ENCODE data around the gene CATSPER3. TPM values are rescaled to one million over a fixed set of nuclear protein-coding genes. Genes with fewer than 3 reads are reported as not detected.

The CATSPER3 gene
- total and polyA plus RNA-seq, 2 donors (not counting 1 experiment from before 2014, with no cell fraction given): 0.12 to 0.17 TPM

- no peak overlapping the region for H3K9ac ChIP-seq (ENCODE audit: insufficient read depth, low read length)
- no peak for TF ChIP-seq CTCF (conservative IDR thresholded peaks at IDR 0.05 in 1 of 2, IDR thresholded peaks at IDR 0.05 in 1 of 2; ENCODE audit: low read depth in 1 of 2, low read length in 2 of 2)
- no peak for TF ChIP-seq EZH2 (IDR thresholded peaks at IDR 0.05; ENCODE audit: low read length, missing control alignments)
- no peaks in the 10 kb centered on the region for H3K4me1 ChIP-seq (ENCODE audit: control insufficient read depth, extremely low read depth, insufficient read depth, low read length)
- H4K20me1 ChIP-seq (ENCODE audit: control insufficient read depth, extremely low read depth, insufficient read depth, low read length): no peaks in the 10 kb centered on the region
- no peak overlapping the region for H3K4me2 ChIP-seq (ENCODE audit: extremely low read depth, insufficient read depth, low read length)
- H3K27ac ChIP-seq (ENCODE audit: insufficient read depth, low read length): no peak overlapping the region
- H3K36me3 ChIP-seq (ENCODE audit: control insufficient read depth, insufficient read depth, low read length): no peaks in the 10 kb centered on the region
- no peaks in the 10 kb centered on the region for H3K27me3 ChIP-seq (ENCODE audit: control insufficient read depth, insufficient read depth, low read length)
- no peak for DNase-seq (ENCODE audit: low read depth in 2 of 2)
- H3K9me3 ChIP-seq (ENCODE audit: control insufficient read depth, insufficient read depth, low read depth, low read length): no peaks in the 10 kb centered on the region
- H3K4me3 ChIP-seq (replicated peaks in 1 of 4; ENCODE audit: control extremely low read depth in 1 of 4, insufficient read depth in 1 of 4, low read depth in 3 of 4, low read length in 4 of 4): no peak overlapping the region
- H3K79me2 ChIP-seq (ENCODE audit: control insufficient read depth, insufficient read depth, low read length): no peaks in the 10 kb centered on the region
- H2AFZ ChIP-seq (ENCODE audit: low read length): no peak overlapping the region
These were observed 35.2 kb upstream of the CATSPER3 start for GRCh38 chr5:134932508-134932907.

GRCh38 chr5:134934202-134934601 lies 33.5 kb upstream of the CATSPER3 start:
- no peak for DNase-seq (ENCODE audit: low read depth in 2 of 2)
- Histone ChIP-seq H3K36me3 (ENCODE audit: control insufficient read depth, insufficient read depth, low read length) (no peaks in the 10 kb centered on the region), H3K9ac (ENCODE audit: insufficient read depth, low read length) (no peak overlapping the region)

More at GRCh38 chr5:134934202-134934601, 33.5 kb upstream of the CATSPER3 start:
- Histone ChIP-seq H3K4me3 (replicated peaks in 1 of 4; ENCODE audit: control extremely low read depth in 1 of 4, insufficient read depth in 1 of 4, low read depth in 3 of 4, low read length in 4 of 4) (no peak overlapping the region), H3K4me2 (ENCODE audit: extremely low read depth, insufficient read depth, low read length) (no peak overlapping the region), H3K4me1 (ENCODE audit: control insufficient read depth, extremely low read depth, insufficient read depth, low read length) (no peaks in the 10 kb centered on the region), H3K27ac (ENCODE audit: insufficient read depth, low read length) (no peak overlapping the region), H3K9me3 (ENCODE audit: control insufficient read depth, insufficient read depth, low read depth, low read length) (no peaks in the 10 kb centered on the region), H3K27me3 (ENCODE audit: control insufficient read depth, insufficient read depth, low read length) (no peaks in the 10 kb centered on the region), H2AFZ (ENCODE audit: low read length) (no peak overlapping the region), H4K20me1 (ENCODE audit: control insufficient read depth, extremely low read depth, insufficient read depth, low read length) (no peaks in the 10 kb centered on the region), H3K79me2 (ENCODE audit: control insufficient read depth, insufficient read depth, low read length) (no peaks in the 10 kb centered on the region)
- TF ChIP-seq EZH2 (IDR thresholded peaks at IDR 0.05; ENCODE audit: low read length, missing control alignments): no peak
- TF ChIP-seq CTCF (conservative IDR thresholded peaks at IDR 0.05 in 1 of 2, IDR thresholded peaks at IDR 0.05 in 1 of 2; ENCODE audit: low read depth in 1 of 2, low read length in 2 of 2): no peak

Data from fibroblast of lung (primary cell).